Measurements from ENCODE around the gene HYCC1. TPM values are rescaled to one million over a fixed set of nuclear protein-coding genes. Genes with fewer than 3 reads are reported as not detected.
A peak's percentile ranks its signal among the peaks of the same experiment; 100 is the strongest.
"Not testable (repeated sequence)": the region's sequence is repeated elsewhere in the genome, so short reads cannot be mapped to it uniquely, and the experiment has no call there.

Gene HYCC1
- total RNA-seq = 10 to 100 TPM; 21.4 to 23.9 (median 22.8) TPM

- Mint-ChIP-seq H3K9me3 (no peaks in the 10 kb centered on the region), H3K4me1 (ENCODE audit: low read depth) (peaks cover 23% of the 10 kb centered on the region), H3K4me3 (peak within 1 kb of the TSS; percentile 94), H3K27me3 (ENCODE audit: low read depth) (peaks cover 3% of the 10 kb centered on the region), H3K36me3 (ENCODE audit: insufficient read depth) (no peaks in the 10 kb centered on the region)
- peak; percentile 99 for ATAC-seq
- peak; percentile 99 for DNase-seq
Observed at GRCh38 chr7:23013715-23014649, at the start of gene HYCC1. Gene HYCC1 (minus strand): TSS chr7:23014130. CDS start chr7:22991111, 23,019 bp downstream.

GRCh38 chr7:23062452-23062851, 48.5 kb upstream of the HYCC1 start:
- H3K4me1 Mint-ChIP-seq (ENCODE audit: low read depth) = no peaks in the 10 kb centered on the region
- H3K27me3 Mint-ChIP-seq (ENCODE audit: low read depth) = no peaks in the 10 kb centered on the region
- H3K4me3 Mint-ChIP-seq = no peak overlapping the region
- no peaks in the 10 kb centered on the region for H3K36me3 Mint-ChIP-seq (ENCODE audit: insufficient read depth)
- ATAC-seq (no peak), DNase-seq (no peak)
- no peaks in the 10 kb centered on the region for H3K9me3 Mint-ChIP-seq

DNA sequence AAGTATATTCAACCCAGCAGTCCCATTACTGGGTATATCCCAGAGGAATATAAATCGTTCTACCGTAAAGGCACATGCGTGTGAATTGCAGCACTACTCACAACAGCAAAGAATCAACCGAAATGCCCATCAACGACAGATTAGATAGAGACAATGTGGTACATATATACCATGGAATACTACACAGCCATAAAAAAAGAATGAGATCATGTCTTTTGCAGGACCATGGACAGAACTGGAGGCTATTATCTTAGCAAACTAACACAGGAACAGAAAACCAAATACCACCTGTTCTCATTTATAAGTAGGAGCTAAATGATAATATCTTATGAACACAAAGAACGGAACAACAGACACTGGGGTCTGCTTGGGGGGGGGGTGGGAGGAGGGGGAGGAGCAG, 47.4 kb upstream of the HYCC1 start:
- H3K4me3 Mint-ChIP-seq = no peak overlapping the region

DNA sequence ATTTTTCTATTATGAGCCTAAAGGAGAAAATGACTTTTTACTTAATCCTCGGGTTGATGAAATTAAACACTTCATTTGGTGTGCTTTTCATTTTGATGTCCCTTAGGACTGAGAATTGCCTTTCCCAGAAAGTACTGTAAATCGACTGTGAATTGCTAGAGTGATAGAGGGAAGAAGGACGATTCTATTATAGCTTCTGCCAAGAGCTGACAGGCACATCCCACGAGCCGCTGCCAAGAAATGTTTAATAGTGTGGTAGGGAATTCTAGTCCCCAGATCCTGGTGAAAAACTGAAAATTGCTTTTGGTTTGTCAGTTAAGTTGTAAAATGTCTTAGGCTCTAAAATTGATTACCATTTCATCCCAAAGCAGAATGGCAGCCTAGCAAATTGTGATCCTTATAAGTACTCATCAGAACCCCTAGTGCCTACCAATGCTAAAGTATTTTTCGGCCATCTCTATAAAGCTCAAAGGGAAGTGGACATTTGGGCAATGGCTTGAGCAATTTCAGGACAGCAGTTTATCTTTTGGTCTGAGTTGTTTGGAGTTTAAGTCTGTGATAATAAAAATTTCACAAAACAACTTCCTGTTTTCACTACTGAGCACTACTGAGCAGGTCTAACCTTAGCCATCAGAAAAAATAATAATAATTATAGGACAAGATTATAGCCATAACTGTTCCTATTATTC, 44.6 kb upstream of the HYCC1 start:
- DNase-seq (no peak), ATAC-seq (no peak)
- Mint-ChIP-seq H3K27me3 (ENCODE audit: low read depth) (no peaks in the 10 kb centered on the region), H3K9me3 (no peaks in the 10 kb centered on the region), H3K4me1 (ENCODE audit: low read depth) (no peaks in the 10 kb centered on the region), H3K36me3 (ENCODE audit: insufficient read depth) (no peaks in the 10 kb centered on the region), H3K4me3 (no peak overlapping the region)

More for the DNA sequence above, 47.4 kb upstream of the HYCC1 start:
- Mint-ChIP-seq H3K4me1 (ENCODE audit: low read depth) (no peaks in the 10 kb centered on the region), H3K27me3 (ENCODE audit: low read depth) (no peaks in the 10 kb centered on the region), H3K9me3 (no peaks in the 10 kb centered on the region), H3K36me3 (ENCODE audit: insufficient read depth) (no peaks in the 10 kb centered on the region)
- DNase-seq (no peak), ATAC-seq (no peak)

GRCh38 chr7:23055582-23056178, 41.8 kb upstream of the HYCC1 start:
- Mint-ChIP-seq H3K27me3 (ENCODE audit: low read depth) (no peaks in the 10 kb centered on the region), H3K36me3 (ENCODE audit: insufficient read depth) (no peaks in the 10 kb centered on the region), H3K9me3 (no peaks in the 10 kb centered on the region), H3K4me1 (ENCODE audit: low read depth) (peaks cover 2% of the 10 kb centered on the region), H3K4me3 (no peak overlapping the region)
- ATAC-seq = peak; percentile 94 to 96
- DNase-seq = peak; percentile 40

GRCh38 chr7:23051124-23051485, 37.2 kb upstream of the HYCC1 start:
- H3K4me1 Mint-ChIP-seq (ENCODE audit: low read depth); H3K4me3 Mint-ChIP-seq; DNase-seq; H3K9me3 Mint-ChIP-seq; H3K36me3 Mint-ChIP-seq (ENCODE audit: insufficient read depth); H3K27me3 Mint-ChIP-seq (ENCODE audit: low read depth): not testable (repeated sequence)
- ATAC-seq = peak in 1 of 2 donors; percentile 35

GRCh38 chr7:23046336-23046735, 32.4 kb upstream of the HYCC1 start:
- H3K4me3 Mint-ChIP-seq; H3K9me3 Mint-ChIP-seq; H3K27me3 Mint-ChIP-seq (ENCODE audit: low read depth); DNase-seq; ATAC-seq; H3K36me3 Mint-ChIP-seq (ENCODE audit: insufficient read depth); H3K4me1 Mint-ChIP-seq (ENCODE audit: low read depth): not testable (repeated sequence)

DNA sequence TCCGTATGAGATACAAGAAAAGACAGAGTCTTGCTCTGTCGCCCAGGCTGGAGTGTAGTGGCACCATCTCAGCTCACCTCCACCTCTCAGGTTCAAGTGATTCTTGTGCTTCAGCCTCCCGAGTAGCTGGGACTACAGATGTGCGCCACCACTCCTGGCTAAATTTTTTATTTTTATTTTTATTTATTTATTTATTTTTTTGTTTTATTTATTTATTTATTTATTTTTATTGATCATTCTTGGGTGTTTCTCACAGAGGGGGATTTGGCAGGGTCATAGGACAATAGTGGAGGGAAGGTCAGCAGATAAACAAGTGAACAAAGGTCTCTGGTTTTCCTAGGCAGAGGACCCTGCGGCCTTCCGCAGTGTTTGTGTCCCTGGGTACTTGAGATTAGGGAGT, 31.2 kb upstream of the HYCC1 start:
- not testable (repeated sequence) for H3K9me3 Mint-ChIP-seq; H3K4me3 Mint-ChIP-seq; H3K27me3 Mint-ChIP-seq (ENCODE audit: low read depth); H3K36me3 Mint-ChIP-seq (ENCODE audit: insufficient read depth); H3K4me1 Mint-ChIP-seq (ENCODE audit: low read depth); DNase-seq; ATAC-seq

GRCh38 chr7:23044581-23044980, 30.7 kb upstream of the HYCC1 start:
- no peaks in the 10 kb centered on the region for H3K27me3 Mint-ChIP-seq (ENCODE audit: low read depth)
- H3K9me3 Mint-ChIP-seq = no peaks in the 10 kb centered on the region
- no peaks in the 10 kb centered on the region for H3K4me1 Mint-ChIP-seq (ENCODE audit: low read depth)
- H3K36me3 Mint-ChIP-seq (ENCODE audit: insufficient read depth) = no peaks in the 10 kb centered on the region
- no peak overlapping the region for H3K4me3 Mint-ChIP-seq
- DNase-seq (no peak), ATAC-seq (no peak)

DNA sequence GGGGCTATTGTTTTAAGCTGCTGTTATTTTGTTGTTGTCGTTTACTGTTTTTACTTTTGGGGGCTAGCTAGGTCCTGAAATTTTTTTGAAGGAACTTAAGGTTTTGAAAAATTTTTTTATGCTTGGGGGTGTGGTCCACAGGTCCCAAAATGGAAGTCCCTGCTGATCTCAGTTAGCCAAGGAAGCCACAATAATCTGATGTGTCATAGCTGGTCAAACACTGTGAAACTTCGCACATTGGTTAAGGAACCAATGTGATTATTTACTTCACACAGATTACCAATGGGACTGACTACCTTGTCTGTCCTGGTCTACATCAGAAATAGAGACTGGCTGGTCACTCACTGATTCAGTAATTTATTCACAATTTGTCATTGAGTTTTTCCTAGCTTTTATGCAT, 29.5 kb upstream of the HYCC1 start:
- no peak for ATAC-seq
- Mint-ChIP-seq H3K4me1 (ENCODE audit: low read depth) (no peaks in the 10 kb centered on the region), H3K9me3 (no peaks in the 10 kb centered on the region), H3K4me3 (no peak overlapping the region), H3K27me3 (ENCODE audit: low read depth) (no peaks in the 10 kb centered on the region), H3K36me3 (ENCODE audit: insufficient read depth) (no peaks in the 10 kb centered on the region)
- no peak for DNase-seq

DNA sequence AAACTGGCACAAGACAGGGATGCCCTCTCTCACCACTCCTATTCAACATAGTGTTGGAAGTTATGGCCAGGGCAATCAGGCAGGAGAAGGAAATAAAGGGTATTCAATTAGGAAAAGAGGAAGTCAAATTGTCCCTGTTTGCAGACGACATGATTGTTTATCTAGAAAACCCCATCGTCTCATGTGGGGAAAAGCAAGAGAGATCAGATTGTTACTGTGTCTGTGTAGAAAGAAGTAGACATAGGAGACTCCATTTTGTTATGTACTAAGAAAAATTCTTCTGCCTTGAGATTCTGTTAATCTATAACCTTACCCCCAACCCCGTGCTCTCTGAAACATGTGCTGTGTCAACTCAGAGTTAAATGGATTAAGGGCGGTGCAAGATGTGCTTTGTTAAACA, 25.7 kb upstream of the HYCC1 start:
- not testable (repeated sequence) for H3K4me1 Mint-ChIP-seq (ENCODE audit: low read depth); H3K36me3 Mint-ChIP-seq (ENCODE audit: insufficient read depth); ATAC-seq; H3K9me3 Mint-ChIP-seq; DNase-seq; H3K27me3 Mint-ChIP-seq (ENCODE audit: low read depth); H3K4me3 Mint-ChIP-seq

DNA sequence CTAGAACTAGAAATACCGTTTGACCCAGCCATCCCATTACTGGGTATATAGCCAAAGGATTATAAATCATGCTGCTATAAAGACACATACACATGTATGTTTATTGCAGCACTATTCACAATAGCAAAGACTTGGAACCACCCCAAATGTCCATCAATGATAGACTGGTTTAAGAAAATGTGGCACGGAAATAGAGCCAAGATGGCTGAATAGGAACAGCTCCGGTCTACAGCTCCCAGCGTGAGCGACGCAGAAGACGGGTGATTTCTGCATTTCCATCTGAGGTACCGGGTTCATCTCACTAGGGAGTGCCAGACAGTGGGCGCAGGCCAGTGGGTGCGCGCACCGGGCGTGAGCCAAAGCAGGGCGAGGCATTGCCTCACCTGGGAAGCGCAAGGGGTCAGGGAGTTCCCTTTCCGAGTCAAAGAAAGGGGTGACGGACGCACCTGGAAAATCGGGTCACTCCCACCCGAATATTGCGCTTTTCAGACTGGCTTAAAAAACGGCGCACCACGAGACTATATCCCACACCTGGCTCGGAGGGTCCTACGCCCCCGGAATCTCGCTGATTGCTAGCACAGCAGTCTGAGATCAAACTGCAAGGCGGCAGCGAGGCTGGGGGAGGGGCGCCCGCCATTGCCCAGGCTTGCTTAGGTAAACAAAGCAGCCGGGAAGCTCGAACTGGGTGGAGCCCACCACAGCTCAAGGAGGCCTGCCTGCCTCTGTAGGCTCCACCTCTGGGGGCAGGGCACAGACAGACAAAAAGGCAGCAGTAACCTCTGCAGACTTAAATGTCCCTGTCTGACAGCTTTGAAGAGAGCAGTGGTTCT, 21.8 kb upstream of the HYCC1 start:
- H3K4me3 Mint-ChIP-seq; H3K4me1 Mint-ChIP-seq (ENCODE audit: low read depth); DNase-seq; H3K36me3 Mint-ChIP-seq (ENCODE audit: insufficient read depth); ATAC-seq; H3K9me3 Mint-ChIP-seq: not testable (repeated sequence)
- H3K27me3 Mint-ChIP-seq (ENCODE audit: low read depth) = peaks cover 19% of the 10 kb centered on the region

DNA sequence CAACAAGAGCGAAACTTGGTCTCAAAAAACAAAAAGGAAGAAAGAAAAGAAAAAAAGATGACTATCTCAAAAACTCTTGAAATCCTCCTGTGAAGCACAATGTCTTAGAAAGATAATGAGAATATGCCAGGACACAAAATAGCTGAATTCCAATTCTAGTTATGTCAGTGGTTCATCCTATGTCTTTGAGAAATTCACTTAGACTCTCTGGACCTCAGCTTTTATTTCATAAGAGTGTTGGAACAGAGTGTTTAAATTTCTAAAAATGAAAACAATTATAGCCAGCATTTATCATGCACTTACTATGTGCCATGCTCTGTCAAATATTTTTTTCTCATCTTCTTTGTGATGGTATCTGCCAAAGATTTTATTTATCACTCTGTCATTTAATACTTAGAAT, 13.3 kb upstream of the HYCC1 start:
- Mint-ChIP-seq H3K4me3 (no peak overlapping the region), H3K27me3 (ENCODE audit: low read depth) (peaks cover 6% of the 10 kb centered on the region), H3K9me3 (no peaks in the 10 kb centered on the region), H3K4me1 (ENCODE audit: low read depth) (peaks cover 3% of the 10 kb centered on the region), H3K36me3 (ENCODE audit: insufficient read depth) (no peaks in the 10 kb centered on the region)
- ATAC-seq = no peak
- DNase-seq = no peak

- Mint-ChIP-seq H3K4me1 (ENCODE audit: low read depth) (peaks cover 13% of the 10 kb centered on the region), H3K36me3 (ENCODE audit: insufficient read depth) (no peaks in the 10 kb centered on the region), H3K27me3 (ENCODE audit: low read depth) (peaks cover 6% of the 10 kb centered on the region), H3K4me3 (no peak overlapping the region), H3K9me3 (no peaks in the 10 kb centered on the region)
- DNase-seq (no peak), ATAC-seq (no peak)
Observed at GRCh38 chr7:23026164-23026563, 12.2 kb upstream of the HYCC1 start.

All from activated T-cell treated with anti-CD3 and anti-CD28 coated beads, Interleukin-2, amount 50 U/mL, for 4 hours (primary cell).